Measurements from ENCODE around the gene STRN3.

- TF ChIP-seq CTCF (IDR thresholded peaks at IDR 0.05) (no peak), POLR2A (IDR thresholded peaks at IDR 0.05) (no peak)
These were observed 100.9 kb downstream of the STRN3 start for GRCh38 chr14:30925254-30925653.

Measured in sigmoid colon (tissue), 3 donors.